ENCODE measurements around the gene STX4. TPM values are rescaled to one million over a fixed set of nuclear protein-coding genes. Genes with fewer than 3 reads are reported as not detected.

STX4 gene
- total and polyA plus RNA-seq, 9 of the 15 experiments (the other 6 are each of a cell fraction or from before 2014, with no cell fraction given): 3.2 to 48.0 (median 21.5) TPM

DNA sequence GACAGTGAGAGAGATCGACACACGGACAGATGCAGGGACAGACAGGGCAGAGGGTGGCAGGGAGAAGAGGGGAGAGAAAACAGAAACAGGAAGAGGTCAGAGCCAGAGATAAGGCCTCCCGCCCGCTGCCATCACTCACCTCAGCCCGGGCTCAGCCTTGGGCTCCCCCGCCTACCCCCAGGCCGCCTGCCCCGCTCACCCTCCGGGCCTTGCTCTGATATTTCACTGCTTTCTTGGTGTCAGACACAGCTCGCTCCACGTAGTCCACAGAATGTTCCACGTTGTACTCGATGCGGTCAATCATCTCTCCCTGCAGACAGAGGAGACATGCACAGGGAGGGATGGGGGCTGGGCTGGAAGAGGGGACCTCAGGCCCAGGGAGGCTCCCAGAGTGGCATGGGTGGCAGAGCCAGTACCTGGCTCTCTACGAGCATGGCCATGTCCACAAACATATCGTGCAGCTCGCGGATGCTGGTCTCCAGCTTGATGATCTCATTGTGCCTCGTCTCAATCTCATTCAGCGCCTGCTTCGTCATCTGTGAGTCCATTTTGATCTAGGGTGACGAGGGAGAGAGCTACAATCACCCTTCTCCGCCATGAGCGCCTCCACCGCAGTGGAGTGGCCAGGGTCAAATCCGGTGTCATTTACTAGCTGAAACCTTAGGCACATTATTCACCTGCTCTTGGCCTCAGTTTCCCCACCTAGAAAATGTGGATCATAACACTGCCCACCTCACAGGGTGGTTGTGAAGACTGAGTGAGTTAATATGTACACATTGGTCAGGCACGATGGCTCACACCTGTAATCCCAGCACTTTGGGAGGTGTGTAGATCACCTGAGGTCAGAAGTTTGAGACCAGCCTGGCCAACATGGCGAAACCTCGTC, 40.2 kb upstream of the STX4 start (continued):
- TF ChIP-seq, protein P1, sequence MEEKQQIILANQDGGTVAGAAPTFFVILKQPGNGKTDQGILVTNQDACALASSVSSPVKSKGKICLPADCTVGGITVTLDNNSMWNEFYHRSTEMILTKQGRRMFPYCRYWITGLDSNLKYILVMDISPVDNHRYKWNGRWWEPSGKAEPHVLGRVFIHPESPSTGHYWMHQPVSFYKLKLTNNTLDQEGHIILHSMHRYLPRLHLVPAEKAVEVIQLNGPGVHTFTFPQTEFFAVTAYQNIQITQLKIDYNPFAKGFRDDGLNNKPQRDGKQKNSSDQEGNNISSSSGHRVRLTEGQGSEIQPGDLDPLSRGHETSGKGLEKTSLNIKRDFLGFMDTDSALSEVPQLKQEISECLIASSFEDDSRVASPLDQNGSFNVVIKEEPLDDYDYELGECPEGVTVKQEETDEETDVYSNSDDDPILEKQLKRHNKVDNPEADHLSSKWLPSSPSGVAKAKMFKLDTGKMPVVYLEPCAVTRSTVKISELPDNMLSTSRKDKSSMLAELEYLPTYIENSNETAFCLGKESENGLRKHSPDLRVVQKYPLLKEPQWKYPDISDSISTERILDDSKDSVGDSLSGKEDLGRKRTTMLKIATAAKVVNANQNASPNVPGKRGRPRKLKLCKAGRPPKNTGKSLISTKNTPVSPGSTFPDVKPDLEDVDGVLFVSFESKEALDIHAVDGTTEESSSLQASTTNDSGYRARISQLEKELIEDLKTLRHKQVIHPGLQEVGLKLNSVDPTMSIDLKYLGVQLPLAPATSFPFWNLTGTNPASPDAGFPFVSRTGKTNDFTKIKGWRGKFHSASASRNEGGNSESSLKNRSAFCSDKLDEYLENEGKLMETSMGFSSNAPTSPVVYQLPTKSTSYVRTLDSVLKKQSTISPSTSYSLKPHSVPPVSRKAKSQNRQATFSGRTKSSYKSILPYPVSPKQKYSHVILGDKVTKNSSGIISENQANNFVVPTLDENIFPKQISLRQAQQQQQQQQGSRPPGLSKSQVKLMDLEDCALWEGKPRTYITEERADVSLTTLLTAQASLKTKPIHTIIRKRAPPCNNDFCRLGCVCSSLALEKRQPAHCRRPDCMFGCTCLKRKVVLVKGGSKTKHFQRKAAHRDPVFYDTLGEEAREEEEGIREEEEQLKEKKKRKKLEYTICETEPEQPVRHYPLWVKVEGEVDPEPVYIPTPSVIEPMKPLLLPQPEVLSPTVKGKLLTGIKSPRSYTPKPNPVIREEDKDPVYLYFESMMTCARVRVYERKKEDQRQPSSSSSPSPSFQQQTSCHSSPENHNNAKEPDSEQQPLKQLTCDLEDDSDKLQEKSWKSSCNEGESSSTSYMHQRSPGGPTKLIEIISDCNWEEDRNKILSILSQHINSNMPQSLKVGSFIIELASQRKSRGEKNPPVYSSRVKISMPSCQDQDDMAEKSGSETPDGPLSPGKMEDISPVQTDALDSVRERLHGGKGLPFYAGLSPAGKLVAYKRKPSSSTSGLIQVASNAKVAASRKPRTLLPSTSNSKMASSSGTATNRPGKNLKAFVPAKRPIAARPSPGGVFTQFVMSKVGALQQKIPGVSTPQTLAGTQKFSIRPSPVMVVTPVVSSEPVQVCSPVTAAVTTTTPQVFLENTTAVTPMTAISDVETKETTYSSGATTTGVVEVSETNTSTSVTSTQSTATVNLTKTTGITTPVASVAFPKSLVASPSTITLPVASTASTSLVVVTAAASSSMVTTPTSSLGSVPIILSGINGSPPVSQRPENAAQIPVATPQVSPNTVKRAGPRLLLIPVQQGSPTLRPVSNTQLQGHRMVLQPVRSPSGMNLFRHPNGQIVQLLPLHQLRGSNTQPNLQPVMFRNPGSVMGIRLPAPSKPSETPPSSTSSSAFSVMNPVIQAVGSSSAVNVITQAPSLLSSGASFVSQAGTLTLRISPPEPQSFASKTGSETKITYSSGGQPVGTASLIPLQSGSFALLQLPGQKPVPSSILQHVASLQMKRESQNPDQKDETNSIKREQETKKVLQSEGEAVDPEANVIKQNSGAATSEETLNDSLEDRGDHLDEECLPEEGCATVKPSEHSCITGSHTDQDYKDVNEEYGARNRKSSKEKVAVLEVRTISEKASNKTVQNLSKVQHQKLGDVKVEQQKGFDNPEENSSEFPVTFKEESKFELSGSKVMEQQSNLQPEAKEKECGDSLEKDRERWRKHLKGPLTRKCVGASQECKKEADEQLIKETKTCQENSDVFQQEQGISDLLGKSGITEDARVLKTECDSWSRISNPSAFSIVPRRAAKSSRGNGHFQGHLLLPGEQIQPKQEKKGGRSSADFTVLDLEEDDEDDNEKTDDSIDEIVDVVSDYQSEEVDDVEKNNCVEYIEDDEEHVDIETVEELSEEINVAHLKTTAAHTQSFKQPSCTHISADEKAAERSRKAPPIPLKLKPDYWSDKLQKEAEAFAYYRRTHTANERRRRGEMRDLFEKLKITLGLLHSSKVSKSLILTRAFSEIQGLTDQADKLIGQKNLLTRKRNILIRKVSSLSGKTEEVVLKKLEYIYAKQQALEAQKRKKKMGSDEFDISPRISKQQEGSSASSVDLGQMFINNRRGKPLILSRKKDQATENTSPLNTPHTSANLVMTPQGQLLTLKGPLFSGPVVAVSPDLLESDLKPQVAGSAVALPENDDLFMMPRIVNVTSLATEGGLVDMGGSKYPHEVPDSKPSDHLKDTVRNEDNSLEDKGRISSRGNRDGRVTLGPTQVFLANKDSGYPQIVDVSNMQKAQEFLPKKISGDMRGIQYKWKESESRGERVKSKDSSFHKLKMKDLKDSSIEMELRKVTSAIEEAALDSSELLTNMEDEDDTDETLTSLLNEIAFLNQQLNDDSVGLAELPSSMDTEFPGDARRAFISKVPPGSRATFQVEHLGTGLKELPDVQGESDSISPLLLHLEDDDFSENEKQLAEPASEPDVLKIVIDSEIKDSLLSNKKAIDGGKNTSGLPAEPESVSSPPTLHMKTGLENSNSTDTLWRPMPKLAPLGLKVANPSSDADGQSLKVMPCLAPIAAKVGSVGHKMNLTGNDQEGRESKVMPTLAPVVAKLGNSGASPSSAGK (IDR thresholded peaks at IDR 0.05): 0 out of 2 replicates have a peak, but pooled peaks have one; percentile 19
- TF ChIP-seq, protein P2, sequence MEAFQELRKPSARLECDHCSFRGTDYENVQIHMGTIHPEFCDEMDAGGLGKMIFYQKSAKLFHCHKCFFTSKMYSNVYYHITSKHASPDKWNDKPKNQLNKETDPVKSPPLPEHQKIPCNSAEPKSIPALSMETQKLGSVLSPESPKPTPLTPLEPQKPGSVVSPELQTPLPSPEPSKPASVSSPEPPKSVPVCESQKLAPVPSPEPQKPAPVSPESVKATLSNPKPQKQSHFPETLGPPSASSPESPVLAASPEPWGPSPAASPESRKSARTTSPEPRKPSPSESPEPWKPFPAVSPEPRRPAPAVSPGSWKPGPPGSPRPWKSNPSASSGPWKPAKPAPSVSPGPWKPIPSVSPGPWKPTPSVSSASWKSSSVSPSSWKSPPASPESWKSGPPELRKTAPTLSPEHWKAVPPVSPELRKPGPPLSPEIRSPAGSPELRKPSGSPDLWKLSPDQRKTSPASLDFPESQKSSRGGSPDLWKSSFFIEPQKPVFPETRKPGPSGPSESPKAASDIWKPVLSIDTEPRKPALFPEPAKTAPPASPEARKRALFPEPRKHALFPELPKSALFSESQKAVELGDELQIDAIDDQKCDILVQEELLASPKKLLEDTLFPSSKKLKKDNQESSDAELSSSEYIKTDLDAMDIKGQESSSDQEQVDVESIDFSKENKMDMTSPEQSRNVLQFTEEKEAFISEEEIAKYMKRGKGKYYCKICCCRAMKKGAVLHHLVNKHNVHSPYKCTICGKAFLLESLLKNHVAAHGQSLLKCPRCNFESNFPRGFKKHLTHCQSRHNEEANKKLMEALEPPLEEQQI (IDR thresholded peaks at IDR 0.05): no peak
- TF ChIP-seq RBM17 (IDR thresholded peaks at IDR 0.05; ENCODE audit: borderline replicate concordance, low read depth, low read length) (no peak), NBN (IDR thresholded peaks at IDR 0.05; ENCODE audit: low read depth) (no peak), ZNF668 (CRISPR knock-in tag; IDR thresholded peaks at IDR 0.05) (no peak), ZNF830 (CRISPR knock-in tag; IDR thresholded peaks at IDR 0.05) (no peak), ZNF644 (tag; IDR thresholded peaks at IDR 0.05; ENCODE audit: low read depth) (no peak), FOXA1 (IDR thresholded peaks at IDR 0.05; ENCODE audit: borderline replicate concordance) (no peak)
- TF ChIP-seq, protein P3, sequence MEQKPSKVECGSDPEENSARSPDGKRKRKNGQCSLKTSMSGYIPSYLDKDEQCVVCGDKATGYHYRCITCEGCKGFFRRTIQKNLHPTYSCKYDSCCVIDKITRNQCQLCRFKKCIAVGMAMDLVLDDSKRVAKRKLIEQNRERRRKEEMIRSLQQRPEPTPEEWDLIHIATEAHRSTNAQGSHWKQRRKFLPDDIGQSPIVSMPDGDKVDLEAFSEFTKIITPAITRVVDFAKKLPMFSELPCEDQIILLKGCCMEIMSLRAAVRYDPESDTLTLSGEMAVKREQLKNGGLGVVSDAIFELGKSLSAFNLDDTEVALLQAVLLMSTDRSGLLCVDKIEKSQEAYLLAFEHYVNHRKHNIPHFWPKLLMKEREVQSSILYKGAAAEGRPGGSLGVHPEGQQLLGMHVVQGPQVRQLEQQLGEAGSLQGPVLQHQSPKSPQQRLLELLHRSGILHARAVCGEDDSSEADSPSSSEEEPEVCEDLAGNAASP (IDR thresholded peaks at IDR 0.05): no peak

All from K562 (cell line).